OCI-LY7 (cell line): ENCODE data around the gene DNAJC27. TPM values are rescaled to one million over a fixed set of nuclear protein-coding genes. Genes with fewer than 3 reads are reported as not detected.
"Not testable (repeated sequence)": the region's sequence is repeated elsewhere in the genome, so short reads cannot be mapped to it uniquely, and the experiment has no call there.

Experiments
- BruUV-seq: library from RNA; stranded (reverse); fragments of 400-500 nt; replicated peaks from 2 replicates; lab custom pipeline; 2021; lab: Mats Ljungman, UMichigan
- CTCF ChIA-PET: fragments of 300-600 bp; sonication (Branson Sonifier 250); formaldehyde crosslinking; loops from one replicate; lab custom pipeline; 2022; ENCODE audit warnings: antibody characterized with exemption; ENCODE audit not compliant: unreplicated experiment; lab: Charles Lee
- POLR2A ChIA-PET: fragments of 300-600 bp; sonication (Branson Sonifier 250); formaldehyde crosslinking; loops from one replicate; lab custom pipeline; 2022; ENCODE audit warnings: antibody characterized with exemption; lab: Charles Lee
- DNase-seq: peaks from one replicate; pipeline ENCODE4 v3.0.0-alpha.2; 2015; ENCODE audit warnings: low spot score
- H2AFZ ChIP-seq: fragments of 200-600 bp; sonication (generic), shearing (Covaris generic); 2 replicates; pipeline ENCODE4 v1.6.1; 2014; ENCODE audit warnings: mild to moderate bottlenecking, antibody characterized with exemption, low read length, moderate library complexity
- H3K27ac ChIP-seq: fragments of 200-600 bp; sonication (generic); 2 replicates; pipeline ENCODE4 v1.5.1; 2014; ENCODE audit warnings: mixed run types, low read depth, mild to moderate bottlenecking, moderate library complexity, low read length, inconsistent platforms; ENCODE audit not compliant: poor library complexity, severe bottlenecking
- H3K36me3 ChIP-seq: fragments of 200-600 bp; sonication (generic); 2 replicates; pipeline ENCODE4 v1.6.1; 2014; ENCODE audit warnings: mild to moderate bottlenecking, antibody characterized with exemption, low read length, moderate library complexity, mixed read lengths; ENCODE audit not compliant: insufficient read depth
- H3K4me1 ChIP-seq: fragments of 200-600 bp; sonication (generic); 2 replicates; pipeline ENCODE4 v1.5.1; 2014; ENCODE audit warnings: mild to moderate bottlenecking, low read length; ENCODE audit not compliant: insufficient read depth, poor library complexity, severe bottlenecking
- H3K4me2 ChIP-seq: fragments of 200-600 bp; sonication (generic); 2 replicates; pipeline ENCODE4 v1.6.1; 2014; ENCODE audit warnings: mild to moderate bottlenecking, low read length
- H3K4me3 ChIP-seq: fragments of 200-600 bp; sonication (generic); 2 replicates; pipeline ENCODE4 v1.5.1; 2014; ENCODE audit warnings: mild to moderate bottlenecking, low read depth, low read length; ENCODE audit not compliant: poor library complexity, severe bottlenecking
- H3K79me2 ChIP-seq: fragments of 200-600 bp; sonication (generic); 2 replicates; pipeline ENCODE4 v1.6.1; 2016; ENCODE audit warnings: low read depth, mild to moderate bottlenecking, low read length, moderate library complexity, mixed read lengths; ENCODE audit not compliant: insufficient read depth
- H3K9me2 ChIP-seq: fragments of 200-600 bp; sonication (generic); 2 replicates; pipeline ENCODE4 v1.6.1; 2016; ENCODE audit warnings: mild to moderate bottlenecking, low read length, mixed read lengths; ENCODE audit not compliant: insufficient read depth
- H3K9me3 ChIP-seq: fragments of 200-600 bp; sonication (generic); 2 replicates; pipeline ENCODE4 v1.6.1; 2014; ENCODE audit warnings: mild to moderate bottlenecking, mixed run types, low read length, mixed read lengths
- H4K20me1 ChIP-seq: fragments of 200-600 bp; sonication (generic); 2 replicates; pipeline ENCODE4 v1.6.1; 2014; ENCODE audit warnings: mild to moderate bottlenecking, antibody characterized with exemption, low read length, moderate library complexity, mixed read lengths; ENCODE audit not compliant: insufficient read depth
- EZH2phosphoT487 ChIP-seq: fragments of 200-600 bp; sonication (generic); IDR thresholded peaks from 2 replicates; pipeline ENCODE4 v1.6.1; 2018; ENCODE audit warnings: low read depth, borderline replicate concordance, mild to moderate bottlenecking, mixed run types, antibody characterized with exemption, low read length, moderate library complexity, mixed read lengths
- intact Hi-C: fragments of 100-400 bp; cut with micrococcal nuclease; formaldehyde crosslinking; loops from one replicate; pipeline ENCODE4 v1.10.0; 2022; ENCODE audit not compliant: unreplicated experiment
- total RNA-seq, 2 experiments: library from RNA; depleted of rRNA in 1 of 2; stranded (reverse); fragments of >200 nt in 1 of 2; shearing (Covaris generic) in 1 of 2; gene quantifications; 2 replicates each; pipeline ENCODE4 v1.2.3, GENCODE V29; 2014 to 2022
- TF ChIP-seq, protein P1 (sequence below): fragments of 200-600 bp; sonication (generic); conservative IDR thresholded peaks from 2 replicates; pipeline ENCODE4 v1.5.1; 2014; ENCODE audit warnings: mild to moderate bottlenecking, antibody characterized with exemption, low read length, moderate library complexity, mixed read lengths

The DNAJC27 gene
- total RNA-seq, 2 experiments from 2014 or later: 3.6 to 6.6 TPM

DNA sequence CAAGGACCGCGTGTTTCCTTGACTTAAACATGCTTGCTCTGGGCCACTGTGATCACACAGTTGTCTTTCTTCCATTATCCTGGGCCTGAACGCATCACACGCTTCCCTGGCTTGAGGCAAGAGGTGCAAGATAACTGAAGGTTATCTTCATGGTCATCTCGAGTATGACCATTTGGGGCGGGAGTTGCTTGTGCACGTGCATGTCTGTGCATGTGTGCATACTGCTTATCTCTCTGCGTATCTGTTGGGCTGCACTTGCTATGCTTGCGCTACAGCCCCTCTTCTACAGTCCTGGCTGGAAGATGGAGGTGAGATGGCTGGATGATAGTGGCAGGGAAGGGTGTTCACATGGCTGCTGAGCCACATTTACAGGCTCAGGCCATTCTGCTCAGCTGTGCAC, 42.9 kb upstream of the DNAJC27 start:
- Histone ChIP-seq H3K9me2 (no peaks in the 10 kb centered on the region), H3K4me3 (no peak overlapping the region), H3K9me3 (no peaks in the 10 kb centered on the region), H3K79me2 (no peaks in the 10 kb centered on the region), H2AFZ (no peak overlapping the region), H3K36me3 (no peaks in the 10 kb centered on the region), H4K20me1 (no peaks in the 10 kb centered on the region), H3K4me2 (no peak overlapping the region), H3K27ac (no peak overlapping the region), H3K4me1 (no peaks in the 10 kb centered on the region)
- no TSS peak for BruUV-seq
- no peak for DNase-seq
- intact Hi-C loops: no loop called here
- TF ChIP-seq EZH2phosphoT487: no peak
- TF ChIP-seq, protein P1, sequence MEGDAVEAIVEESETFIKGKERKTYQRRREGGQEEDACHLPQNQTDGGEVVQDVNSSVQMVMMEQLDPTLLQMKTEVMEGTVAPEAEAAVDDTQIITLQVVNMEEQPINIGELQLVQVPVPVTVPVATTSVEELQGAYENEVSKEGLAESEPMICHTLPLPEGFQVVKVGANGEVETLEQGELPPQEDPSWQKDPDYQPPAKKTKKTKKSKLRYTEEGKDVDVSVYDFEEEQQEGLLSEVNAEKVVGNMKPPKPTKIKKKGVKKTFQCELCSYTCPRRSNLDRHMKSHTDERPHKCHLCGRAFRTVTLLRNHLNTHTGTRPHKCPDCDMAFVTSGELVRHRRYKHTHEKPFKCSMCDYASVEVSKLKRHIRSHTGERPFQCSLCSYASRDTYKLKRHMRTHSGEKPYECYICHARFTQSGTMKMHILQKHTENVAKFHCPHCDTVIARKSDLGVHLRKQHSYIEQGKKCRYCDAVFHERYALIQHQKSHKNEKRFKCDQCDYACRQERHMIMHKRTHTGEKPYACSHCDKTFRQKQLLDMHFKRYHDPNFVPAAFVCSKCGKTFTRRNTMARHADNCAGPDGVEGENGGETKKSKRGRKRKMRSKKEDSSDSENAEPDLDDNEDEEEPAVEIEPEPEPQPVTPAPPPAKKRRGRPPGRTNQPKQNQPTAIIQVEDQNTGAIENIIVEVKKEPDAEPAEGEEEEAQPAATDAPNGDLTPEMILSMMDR: no peak
- ChIA-PET CTCF (no interaction called here), POLR2A (interaction anchor here (0.7 to 0.8 kb wide), 2 partner anchors 42 to 170 kb away, joined by 3 read pairs; no protein-coding TSS in a partner anchor)

DNA sequence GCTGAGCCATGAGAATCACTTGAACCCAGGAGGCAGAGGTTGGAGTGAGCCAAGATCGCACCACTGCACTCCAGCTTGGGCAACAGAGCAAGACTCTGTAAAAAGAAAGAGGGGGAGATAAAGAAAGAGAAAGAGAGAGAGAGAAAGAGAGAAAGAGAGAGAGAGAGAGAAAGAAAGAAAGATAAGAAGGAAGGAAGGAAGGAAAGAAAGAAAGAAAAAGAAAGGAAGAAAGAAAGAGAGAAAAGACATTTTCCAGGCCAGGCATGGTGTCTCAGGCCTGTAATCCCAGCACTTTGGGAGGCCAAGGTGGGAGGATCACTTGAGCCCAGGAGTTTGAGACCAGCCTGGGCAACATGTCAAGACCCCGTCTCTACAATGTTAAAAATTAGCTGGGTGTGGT, 39.6 kb upstream of the DNAJC27 start:
- H3K79me2 ChIP-seq, H3K9me3 ChIP-seq, H2AFZ ChIP-seq, H3K4me2 ChIP-seq, H4K20me1 ChIP-seq, DNase-seq, H3K27ac ChIP-seq, intact Hi-C loops, POLR2A ChIA-PET, H3K36me3 ChIP-seq, H3K9me2 ChIP-seq, H3K4me1 ChIP-seq, H3K4me3 ChIP-seq, BruUV-seq, CTCF ChIA-PET: not testable (repeated sequence)

DNA sequence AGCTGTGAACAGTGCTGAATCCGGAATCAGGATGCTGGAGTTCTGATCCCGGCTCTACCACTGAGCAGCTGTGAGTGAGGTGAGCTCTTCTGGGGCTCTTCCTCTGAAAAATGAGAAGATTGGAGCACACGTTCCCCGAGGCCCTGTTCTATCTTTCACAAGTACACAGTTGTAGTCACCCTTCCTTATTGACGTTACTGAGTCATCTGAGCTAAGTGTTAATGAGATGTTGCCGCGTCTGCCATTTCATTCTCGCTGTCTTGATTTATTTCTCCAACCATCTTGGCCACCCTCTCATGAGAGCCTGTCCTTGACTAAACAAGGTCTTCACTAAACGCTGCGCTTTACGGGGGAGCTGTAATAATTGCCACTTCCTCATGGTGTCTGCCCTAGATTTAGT, 38.2 kb upstream of the DNAJC27 start:
- no peak for TF ChIP-seq EZH2phosphoT487
- TF ChIP-seq, protein P1: no peak
- H3K4me1 ChIP-seq: no peaks in the 10 kb centered on the region
- no peaks in the 10 kb centered on the region for H4K20me1 ChIP-seq
- no peak for DNase-seq
- no peak overlapping the region for H3K4me2 ChIP-seq
- no peaks in the 10 kb centered on the region for H3K79me2 ChIP-seq
- H3K4me3 ChIP-seq: no peak overlapping the region
- H2AFZ ChIP-seq: no peak overlapping the region
- BruUV-seq: no TSS peak
- no peak overlapping the region for H3K27ac ChIP-seq
- CTCF ChIA-PET: interaction anchor here (0.5 kb wide), 1 partner anchor 55 kb away, joined by 3 read pairs; no protein-coding TSS in a partner anchor
- POLR2A ChIA-PET: interaction anchor here (0.6 to 1.1 kb wide), 4 partner anchors 77 to 571 kb away, joined by 3 read pairs; no protein-coding TSS in a partner anchor
- H3K9me3 ChIP-seq: no peaks in the 10 kb centered on the region
- intact Hi-C loops: no loop called here
- no peaks in the 10 kb centered on the region for H3K9me2 ChIP-seq
- H3K36me3 ChIP-seq: no peaks in the 10 kb centered on the region
